ENCODE results near the gene L1CAM. TPM values are rescaled to one million over a fixed set of nuclear protein-coding genes. Genes with fewer than 3 reads are reported as not detected.

The L1CAM gene
- total and polyA plus RNA-seq, 9 of the 15 experiments (the other 6 are each of a cell fraction or from before 2014, with no cell fraction given) = 0.09 to 0.86 (median 0.26) TPM; not detected in 3

- no TSS peak for BruUV-seq (replicated peaks)
- DNase-seq (ENCODE audit: extremely low read depth in 1 of 4, low spot score in 3 of 4) = no peak
- CTCF ChIA-PET (ENCODE audit: low intra/inter-chr PET ratio) = interaction anchor here (0.6 kb wide), 1 partner anchor 943 kb away, joined by 3 read pairs; no protein-coding TSS in a partner anchor
- Histone ChIP-seq H3K27ac (ENCODE audit: extremely low read depth, low read depth, low read length) (no peak overlapping the region), H3K9ac (ENCODE audit: insufficient read depth in 1 of 2, low read depth in 2 of 2, low read length in 2 of 2) (no peak overlapping the region), H3K27me3 (ENCODE audit: control insufficient read depth in 2 of 2, insufficient read depth in 2 of 2, low read length in 2 of 2) (peaks cover 0 to 38% of the 10 kb centered on the region in 2 experiments; a peak in 2 of 5 replicates), H2AFZ (ENCODE audit: low read depth, low read length) (no peak overlapping the region), H3K4me2 (ENCODE audit: insufficient read depth, low read length) (no peak overlapping the region), H3K4me3 (no peak overlapping the region), H3K9me1 (ENCODE audit: control insufficient read depth, insufficient read depth, low read length) (no peaks in the 10 kb centered on the region), H3K79me2 (ENCODE audit: control insufficient read depth, insufficient read depth, low read length) (no peaks in the 10 kb centered on the region), H3K4me1 (replicated peaks in 1 of 2; ENCODE audit: control insufficient read depth in 2 of 2, insufficient read depth in 2 of 2, low read length in 2 of 2) (peaks cover 6 to 61% of the 10 kb centered on the region in 2 experiments), H3K9me3 (replicated peaks; ENCODE audit: control insufficient read depth, insufficient read depth, low read depth, low read length) (no peaks in the 10 kb centered on the region), H3K36me3 (ENCODE audit: control insufficient read depth, insufficient read depth, low read length) (no peaks in the 10 kb centered on the region), H4K20me1 (replicated peaks; ENCODE audit: control insufficient read depth, insufficient read depth, low read length) (peaks cover 1% of the 10 kb centered on the region; the same call in 1 of the 2 replicates)
- 0% methylated on average over 3 of the region's 7 CpGs for WGBS (ENCODE audit: insufficient coverage, low coverage, missing lambda C conversion rate)
- no peak for ATAC-seq
- in situ Hi-C loops (cut with MboI) = no loop called here
- POLR2A ChIA-PET = interaction anchor here (0.6 kb wide), 2 partner anchors 88 to 414 kb away, joined by 3 to 5 read pairs; partner anchors contain the start of gene SSR4
- FAIRE-seq = no peak
- intact Hi-C loops (cut with micrococcal nuclease) = no loop called here
- TF ChIP-seq PHF8 (IDR thresholded peaks at IDR 0.05; ENCODE audit: borderline replicate concordance, low read length) (no peak), CCAR2 (IDR thresholded peaks at IDR 0.05; ENCODE audit: low read depth, low read length) (no peak), ZNF518B (CRISPR knock-in tag; IDR thresholded peaks at IDR 0.05) (no peak), RUNX1 (IDR thresholded peaks at IDR 0.05; ENCODE audit: low read depth) (no peak), FOXP4 (CRISPR knock-in tag; IDR thresholded peaks at IDR 0.05; ENCODE audit: borderline replicate concordance) (no peak), YY1 (IDR thresholded peaks at IDR 0.05; ENCODE audit: borderline replicate concordance in 1 of 3, control insufficient read depth in 1 of 3, extremely low read depth in 1 of 3, insufficient read depth in 3 of 3, insufficient read length in 1 of 3, insufficient replicate concordance in 2 of 3, low read depth in 1 of 3, low read length in 2 of 3) (no peak), RBM14 (IDR thresholded peaks at IDR 0.05; ENCODE audit: borderline replicate concordance, insufficient read depth, low read depth, low read length) (no peak), SP2 (IDR thresholded peaks at IDR 0.05; ENCODE audit: extremely low read depth, low read depth, low read length, poor library complexity, severe bottlenecking) (no peak), TEAD2 (tag; IDR thresholded peaks at IDR 0.05) (no peak), PTRF (tag; IDR thresholded peaks at IDR 0.05) (no peak), PHF20 (IDR thresholded peaks at IDR 0.05; ENCODE audit: partially characterized antibody) (no peak), FOXK2 (conservative IDR thresholded peaks at IDR 0.05 in 1 of 2, IDR thresholded peaks at IDR 0.05 in 1 of 2; ENCODE audit: low read depth in 2 of 2) (no peak), ZNF57 (CRISPR knock-in tag; IDR thresholded peaks at IDR 0.05) (no peak)
These were observed 3.4 kb downstream of the L1CAM start for GRCh38 chrX:153882557-153882956.

All from K562 (cell line).